ENCODE results near the gene MINK1.
"Not testable (repeated sequence)": the region's sequence is repeated elsewhere in the genome, so short reads cannot be mapped to it uniquely, and the experiment has no call there.

GRCh38 chr17:4926577-4927335, 93.6 kb downstream of the MINK1 start:
- TF ChIP-seq, protein P1, sequence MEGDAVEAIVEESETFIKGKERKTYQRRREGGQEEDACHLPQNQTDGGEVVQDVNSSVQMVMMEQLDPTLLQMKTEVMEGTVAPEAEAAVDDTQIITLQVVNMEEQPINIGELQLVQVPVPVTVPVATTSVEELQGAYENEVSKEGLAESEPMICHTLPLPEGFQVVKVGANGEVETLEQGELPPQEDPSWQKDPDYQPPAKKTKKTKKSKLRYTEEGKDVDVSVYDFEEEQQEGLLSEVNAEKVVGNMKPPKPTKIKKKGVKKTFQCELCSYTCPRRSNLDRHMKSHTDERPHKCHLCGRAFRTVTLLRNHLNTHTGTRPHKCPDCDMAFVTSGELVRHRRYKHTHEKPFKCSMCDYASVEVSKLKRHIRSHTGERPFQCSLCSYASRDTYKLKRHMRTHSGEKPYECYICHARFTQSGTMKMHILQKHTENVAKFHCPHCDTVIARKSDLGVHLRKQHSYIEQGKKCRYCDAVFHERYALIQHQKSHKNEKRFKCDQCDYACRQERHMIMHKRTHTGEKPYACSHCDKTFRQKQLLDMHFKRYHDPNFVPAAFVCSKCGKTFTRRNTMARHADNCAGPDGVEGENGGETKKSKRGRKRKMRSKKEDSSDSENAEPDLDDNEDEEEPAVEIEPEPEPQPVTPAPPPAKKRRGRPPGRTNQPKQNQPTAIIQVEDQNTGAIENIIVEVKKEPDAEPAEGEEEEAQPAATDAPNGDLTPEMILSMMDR (IDR thresholded peaks at IDR 0.05) = not testable (repeated sequence)
- not testable (repeated sequence) for TF ChIP-seq EZH2 (IDR thresholded peaks at IDR 0.05; ENCODE audit: borderline replicate concordance, insufficient read depth, low read depth, low read length, poor library complexity, severe bottlenecking)
